NAMALWA (cell line): ENCODE data around the gene CCDC57.
A peak's percentile ranks its signal among the peaks of the same experiment; 100 is the strongest.

Experiments used
- DNase-seq: peaks from one replicate; pipeline ENCODE4 v3.0.0-alpha.2; 2015; ENCODE audit warnings: low spot score

The CCDC57 gene

GRCh38 chr17:82105882-82106687, 106.6 kb downstream of the CCDC57 start:
- DNase-seq: peak; percentile 79

GRCh38 chr17:82105417-82105881, 107.2 kb downstream of the CCDC57 start:
- no peak for DNase-seq

- DNase-seq: no peak
These were observed 107.7 kb downstream of the CCDC57 start for GRCh38 chr17:82104797-82105416.

- DNase-seq: no peak
These were observed 108.8 kb downstream of the CCDC57 start for GRCh38 chr17:82103553-82104451.

- no peak for DNase-seq
These were observed 110.6 kb downstream of the CCDC57 start for GRCh38 chr17:82101767-82102679.

- no peak for DNase-seq
These were observed 111.3 kb downstream of the CCDC57 start for GRCh38 chr17:82101301-82101715.

- DNase-seq: no peak
These were observed 111.9 kb downstream of the CCDC57 start for GRCh38 chr17:82100502-82101298.

GRCh38 chr17:82098939-82099763, 113.5 kb downstream of the CCDC57 start:
- peak; percentile 69 for DNase-seq

GRCh38 chr17:82098169-82098938, 114.3 kb downstream of the CCDC57 start, which contains the start of gene FASN:
FASN (minus strand) TSS chr17:82098236; CDS start chr17:82096445, 1,791 bp downstream.
- DNase-seq: peak; percentile 96

GRCh38 chr17:82097919-82098168, 114.8 kb downstream of the CCDC57 start:
- DNase-seq: no peak

- no peak for DNase-seq
These were observed 115.3 kb downstream of the CCDC57 start for GRCh38 chr17:82097184-82097918.

GRCh38 chr17:82096709-82097183, 115.9 kb downstream of the CCDC57 start:
- no peak for DNase-seq

- no peak for DNase-seq
These were observed 116.6 kb downstream of the CCDC57 start for GRCh38 chr17:82095777-82096708.

- no peak for DNase-seq
These were observed 117.5 kb downstream of the CCDC57 start for GRCh38 chr17:82094931-82095776.

- no peak for DNase-seq
These were observed 119.5 kb downstream of the CCDC57 start for GRCh38 chr17:82092995-82093751.
